Activated CD4-positive, alpha-beta T cell treated with anti-CD3 and anti-CD28 coated beads for 24 hours (primary cell): ENCODE data around the gene HEXD.
"Not testable (repeated sequence)": the region's sequence is repeated elsewhere in the genome, so short reads cannot be mapped to it uniquely, and the experiment has no call there.

Experiments
- DNase-seq, 2 donors: peaks; one replicate each; pipeline ENCODE4 v3.0.0-alpha.2; 2020; ENCODE audit warnings: low read depth in 2 of 2

The HEXD gene

GRCh38 chr17:82457929-82458178, 39.7 kb downstream of the HEXD start:
- DNase-seq, result no peak

- peak; percentile 93 for DNase-seq
Measured at GRCh38 chr17:82458179-82458884, 40.2 kb downstream of the HEXD start, which contains the start of gene NARF. NARF (plus strand) TSS chr17:82458741; CDS start chr17:82458804, 63 bp downstream.

DNA sequence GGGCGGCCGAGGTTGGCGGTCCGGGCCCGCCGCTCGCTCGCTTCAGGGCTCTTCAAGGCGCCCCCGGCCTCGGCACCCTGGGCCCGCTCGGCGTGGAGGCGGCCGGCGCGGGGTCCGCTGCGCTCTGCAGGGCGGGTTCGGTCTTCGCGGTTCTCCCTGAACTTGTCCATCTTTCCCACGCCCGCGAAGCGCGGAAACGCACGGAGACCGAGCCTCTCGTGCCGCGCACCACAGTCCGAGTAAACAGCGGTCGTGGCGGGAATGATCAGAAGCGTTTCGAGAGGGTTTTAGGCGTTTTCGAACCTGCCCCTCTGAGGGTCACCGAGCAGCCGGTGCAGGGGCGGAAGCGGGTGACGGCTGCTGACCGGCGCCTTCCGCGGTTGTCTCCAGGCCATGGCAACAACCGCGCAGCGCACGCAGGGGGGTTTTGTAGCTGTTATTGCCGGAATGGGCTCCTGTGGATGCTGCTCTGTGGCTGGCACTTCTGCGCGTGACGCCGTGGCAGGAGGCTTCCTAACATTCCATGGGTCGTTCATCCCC, 40.8 kb downstream of the HEXD start:
- no peak for DNase-seq

DNA sequence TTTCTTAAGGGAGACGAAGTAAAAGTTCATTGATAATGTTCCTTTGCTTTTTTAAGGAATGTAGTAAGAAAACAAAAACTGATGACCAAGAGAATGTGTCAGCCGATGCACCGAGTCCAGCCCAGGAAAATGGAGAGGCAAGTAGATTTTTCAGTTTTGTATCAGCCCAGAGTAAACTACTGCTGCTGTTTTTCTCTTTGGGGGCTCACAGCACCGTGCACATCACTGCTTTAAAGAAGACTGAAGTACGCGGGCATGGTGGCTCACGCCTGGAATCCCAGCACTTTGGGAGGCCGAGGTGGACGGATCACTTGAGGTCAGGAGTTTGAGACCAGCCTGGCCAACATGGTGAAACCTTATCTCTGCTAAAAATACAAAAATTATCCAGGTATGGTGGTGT, 41.8 kb downstream of the HEXD start:
- DNase-seq, result not testable (repeated sequence)

- no peak for DNase-seq
Measured at GRCh38 chr17:82461827-82462524, 43.8 kb downstream of the HEXD start.

GRCh38 chr17:82463391-82463790, 45.2 kb downstream of the HEXD start:
- DNase-seq, result no peak

DNA sequence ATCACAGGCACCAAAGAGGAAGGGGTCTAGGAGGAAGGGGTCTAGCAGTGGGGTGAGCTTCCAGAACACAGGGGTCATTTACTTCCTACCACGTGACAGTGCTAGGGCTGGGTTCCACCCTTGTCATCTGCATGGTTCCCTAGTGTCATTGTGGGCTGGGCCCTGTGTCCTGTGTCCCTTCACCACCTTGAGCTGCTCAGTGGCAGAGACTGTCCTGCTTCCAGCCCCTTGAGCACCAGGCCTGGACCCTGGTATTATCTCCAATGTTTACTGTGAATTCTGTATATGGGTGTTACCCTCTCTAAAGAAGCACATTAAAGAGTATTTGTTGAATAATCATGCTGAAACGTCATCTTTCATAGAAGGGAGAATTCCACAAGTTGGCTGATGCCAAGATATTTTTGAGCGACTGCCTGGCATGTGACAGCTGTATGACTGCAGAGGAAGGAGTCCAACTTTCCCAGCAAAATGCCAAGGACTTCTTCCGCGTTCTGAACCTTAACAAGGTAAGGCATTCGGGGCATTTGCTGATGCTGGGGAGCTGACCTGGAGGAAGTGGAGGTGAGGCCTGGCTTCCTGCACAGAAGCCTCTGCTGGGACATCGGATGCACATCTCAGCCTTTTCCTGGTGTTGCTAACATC, 45.9 kb downstream of the HEXD start:
- DNase-seq, result no peak

DNA sequence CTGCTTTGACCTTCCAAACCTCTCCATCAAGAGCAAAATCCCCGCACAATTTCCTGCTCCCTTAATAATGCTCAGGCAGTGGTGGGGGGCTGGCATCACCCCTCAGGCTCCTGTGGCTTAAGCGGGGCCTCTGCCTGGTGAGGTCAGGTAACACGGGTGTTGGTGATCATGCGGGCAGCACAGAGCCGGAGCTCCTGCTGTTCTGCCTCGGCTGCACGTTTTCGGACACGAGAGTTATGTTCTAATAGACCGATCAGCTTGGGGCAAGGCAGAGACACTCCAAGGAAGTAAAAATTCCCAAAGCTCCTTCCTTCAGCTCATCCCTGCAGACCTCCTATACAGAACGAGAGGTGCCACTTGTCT, 46.4 kb downstream of the HEXD start:
- no peak for DNase-seq

DNA sequence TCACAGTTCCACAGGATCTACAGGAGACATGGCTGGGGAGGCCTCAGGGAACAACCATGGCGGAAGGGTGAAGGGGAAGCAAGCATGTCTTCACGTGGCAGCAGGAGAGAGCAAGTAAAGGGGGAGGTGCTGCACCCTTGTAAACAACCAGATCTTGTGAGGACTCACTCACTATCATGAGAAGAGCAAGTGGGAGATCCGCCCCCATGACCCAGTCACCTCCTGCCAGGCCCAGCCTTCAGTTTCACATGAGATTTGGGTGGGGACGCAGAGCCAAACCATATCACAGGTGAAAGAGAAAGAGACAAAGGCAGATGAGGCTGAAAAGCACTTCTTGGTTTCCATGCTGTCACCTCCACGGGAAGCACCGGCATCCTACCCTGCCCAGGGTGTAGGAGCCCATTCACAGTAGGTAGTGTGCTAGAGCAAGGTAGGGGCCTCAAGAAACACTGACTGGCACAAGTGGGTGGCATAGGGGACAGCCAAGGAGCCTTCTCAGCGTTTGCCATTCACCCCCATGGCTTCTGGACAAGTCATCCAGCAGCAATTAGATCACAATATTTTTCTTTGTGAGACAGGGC, 47.0 kb downstream of the HEXD start:
- DNase-seq, result no peak

- no peak for DNase-seq
Measured at GRCh38 chr17:82468692-82469091, 50.5 kb downstream of the HEXD start.

- no peak for DNase-seq
Measured at GRCh38 chr17:82470065-82470464, 51.9 kb downstream of the HEXD start.

- no peak for DNase-seq
Measured at GRCh38 chr17:82474223-82475010, 56.3 kb downstream of the HEXD start.

DNA sequence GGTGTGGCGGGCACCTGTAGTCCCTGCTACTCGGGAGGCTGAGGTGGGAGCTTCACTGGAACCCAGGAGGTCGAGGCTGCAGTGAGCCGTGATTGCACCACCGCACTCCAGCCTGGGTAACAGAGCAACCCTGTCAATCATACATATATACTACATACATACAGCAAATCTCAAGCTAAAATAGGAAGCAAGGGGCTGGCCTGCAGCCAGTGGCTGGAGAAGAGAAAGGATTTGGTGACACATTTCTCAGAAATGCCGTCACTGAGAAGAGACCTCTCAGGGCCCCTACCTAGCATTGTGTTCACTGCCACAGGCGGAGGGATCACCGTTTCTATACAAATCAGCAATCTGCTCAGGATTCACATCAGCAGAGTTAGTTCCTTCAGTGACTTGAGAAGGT, 57.3 kb downstream of the HEXD start:
- DNase-seq, result no peak

DNA sequence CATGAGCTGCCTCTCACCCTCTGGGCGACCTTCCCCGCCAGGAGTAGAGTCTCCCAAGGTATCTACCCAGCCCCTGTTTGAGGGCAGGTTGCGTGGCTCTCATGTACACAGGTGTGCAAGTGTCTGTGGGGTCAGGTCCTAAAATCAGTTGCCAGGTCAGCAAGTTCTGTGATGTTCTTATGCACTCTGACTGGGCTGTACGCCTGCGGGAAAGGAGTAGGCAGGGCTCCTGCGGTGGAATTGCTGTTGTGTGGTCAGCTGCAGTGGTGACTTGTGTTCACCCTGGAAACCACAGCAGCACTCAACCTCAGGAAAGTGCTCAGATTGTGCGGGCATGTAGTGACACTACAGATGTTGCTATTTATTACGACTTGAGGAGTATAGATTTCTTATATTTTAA, 59.8 kb downstream of the HEXD start:
- no peak for DNase-seq

GRCh38 chr17:82479602-82480001, 61.5 kb downstream of the HEXD start:
- DNase-seq, result no peak

DNA sequence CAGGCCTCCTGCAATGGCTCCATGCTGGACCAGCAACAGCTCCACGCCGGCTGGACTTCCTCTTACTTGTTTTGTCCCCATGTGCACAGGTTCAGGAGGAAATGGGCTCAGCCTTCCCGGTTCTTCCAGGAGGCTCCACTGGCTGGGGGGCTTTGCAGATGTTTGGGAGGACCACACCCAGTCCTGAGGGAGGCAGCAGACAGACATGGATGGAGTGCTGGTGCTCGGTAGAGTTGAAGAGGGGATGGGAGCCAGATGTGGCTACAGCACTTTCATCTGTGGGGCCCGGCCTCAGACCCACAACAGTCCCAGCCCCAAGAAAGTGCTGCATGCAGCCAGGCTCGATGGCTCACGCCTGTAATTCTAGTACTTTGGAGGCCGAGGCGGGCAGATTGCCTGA, 62.2 kb downstream of the HEXD start:
- DNase-seq, result no peak

DNA sequence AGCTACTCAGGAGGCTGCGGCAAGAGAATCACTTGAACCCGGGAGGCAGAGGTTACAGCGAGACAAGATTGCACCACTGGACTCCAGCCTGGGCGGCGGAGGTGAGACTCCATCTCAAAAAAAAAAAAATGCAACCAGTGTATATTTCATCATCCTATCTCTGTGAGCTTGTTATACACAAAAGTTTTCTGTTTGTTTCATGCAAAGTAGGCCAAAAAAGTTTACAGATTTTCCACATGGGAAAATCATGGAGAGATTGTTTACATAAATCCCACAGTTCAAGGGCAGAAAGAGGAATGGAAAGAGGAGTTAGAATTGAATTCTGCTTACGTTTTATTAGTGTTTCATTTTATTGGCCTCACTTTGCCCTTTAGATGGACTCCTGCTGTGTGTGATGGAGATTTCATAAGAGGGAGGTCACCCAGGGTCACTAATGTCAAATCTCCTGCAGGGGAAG, 65.1 kb downstream of the HEXD start:
- no peak for DNase-seq

DNA sequence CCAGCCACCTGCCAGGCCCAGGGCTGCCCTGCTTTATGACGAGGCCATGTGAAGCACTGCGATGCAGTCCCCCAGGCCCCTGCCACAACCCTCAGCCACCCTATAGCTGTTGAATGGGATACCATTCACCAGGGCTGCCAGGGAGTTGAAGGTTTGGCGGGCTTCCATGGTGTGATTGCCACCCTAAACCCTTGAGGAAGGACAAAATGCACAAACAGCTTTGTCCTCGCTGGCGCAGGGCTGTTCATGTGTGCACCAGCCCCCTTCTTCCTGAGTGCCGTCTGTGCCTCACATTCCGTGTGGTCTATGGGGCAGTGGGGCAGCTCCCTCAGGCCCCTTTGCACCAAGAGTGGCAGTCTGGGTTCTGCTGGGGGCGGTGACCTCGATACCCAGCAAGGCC, 65.7 kb downstream of the HEXD start:
- no peak for DNase-seq

- DNase-seq, result no peak
Measured at GRCh38 chr17:82486231-82487094, 68.3 kb downstream of the HEXD start.

- DNase-seq, result no peak
Measured at GRCh38 chr17:82487910-82488309, 69.8 kb downstream of the HEXD start.

GRCh38 chr17:82489117-82489516, 71.0 kb downstream of the HEXD start:
- DNase-seq, result no peak
